OCI-LY1 (cell line): Measurements from ENCODE around the gene GNA14.

Source experiments
- H2AFZ ChIP-seq: fragments of 200-600 bp; sonication (generic), shearing (Covaris generic); 2 replicates; pipeline ENCODE4 v1.6.0; 2014; ENCODE audit warnings: antibody characterized with exemption, mild to moderate bottlenecking, low read length
- H3F3A ChIP-seq: fragments of 200-600 bp; sonication (generic), shearing (Covaris generic); 2 replicates; pipeline ENCODE4 v1.6.0; 2014; ENCODE audit warnings: mild to moderate bottlenecking, antibody characterized with exemption, low read length, moderate library complexity; ENCODE audit not compliant: insufficient read depth
- H3K27ac ChIP-seq: fragments of 200-600 bp; sonication (generic); 2 replicates; pipeline ENCODE4 v1.5.1; 2014; ENCODE audit warnings: low read length, mixed run types, mild to moderate bottlenecking, low read depth; ENCODE audit not compliant: poor library complexity, severe bottlenecking
- H3K27me3 ChIP-seq: fragments of 200-600 bp; sonication (generic); 2 replicates; pipeline ENCODE4 v1.6.0; 2014; ENCODE audit warnings: antibody characterized with exemption, mild to moderate bottlenecking, low read length, moderate library complexity; ENCODE audit not compliant: insufficient read depth
- H3K36me3 ChIP-seq: fragments of 200-600 bp; sonication (generic); 2 replicates; pipeline ENCODE4 v1.6.1; 2014; ENCODE audit warnings: mild to moderate bottlenecking, antibody characterized with exemption, low read length, moderate library complexity, mixed read lengths; ENCODE audit not compliant: insufficient read depth
- H3K4me1 ChIP-seq: fragments of 200-600 bp; sonication (generic); 2 replicates; pipeline ENCODE4 v1.5.1; 2014; ENCODE audit warnings: mild to moderate bottlenecking, low read length, moderate library complexity; ENCODE audit not compliant: insufficient read depth, severe bottlenecking
- H3K4me2 ChIP-seq: fragments of 200-600 bp; sonication (generic), shearing (Covaris generic); 2 replicates; pipeline ENCODE4 v1.6.1; 2014; ENCODE audit warnings: low read length
- H3K4me3 ChIP-seq: fragments of 200-600 bp; sonication (generic); 2 replicates; pipeline ENCODE4 v1.5.1; 2014; ENCODE audit warnings: low read length, low read depth, mild to moderate bottlenecking, mixed read lengths; ENCODE audit not compliant: poor library complexity, severe bottlenecking
- H3K79me2 ChIP-seq: fragments of 200-600 bp; shearing (Covaris generic); 2 replicates; pipeline ENCODE4 v1.6.1; 2016; ENCODE audit warnings: mixed run types, low read length, mixed read lengths; ENCODE audit not compliant: insufficient read depth
- H3K9ac ChIP-seq: fragments of 200-600 bp; sonication (generic), shearing (Covaris generic); 2 replicates; pipeline ENCODE4 v1.6.1; 2014; ENCODE audit warnings: mild to moderate bottlenecking, low read length, mixed read lengths
- H3K9me2 ChIP-seq: fragments of 200-600 bp; sonication (generic), shearing (Covaris generic); 2 replicates; pipeline ENCODE4 v1.6.1; 2014; ENCODE audit warnings: low read depth, mild to moderate bottlenecking, low read length, mixed read lengths
- H3K9me3 ChIP-seq: fragments of 200-600 bp; shearing (Covaris generic); 2 replicates; pipeline ENCODE4 v1.6.1; 2014; ENCODE audit warnings: low read length, mixed read lengths
- H4K20me1 ChIP-seq: fragments of 200-600 bp; sonication (generic), shearing (Covaris generic); 2 replicates; pipeline ENCODE4 v1.6.0; 2016; ENCODE audit warnings: mild to moderate bottlenecking, low read length; ENCODE audit not compliant: insufficient read depth
- EZH2 ChIP-seq: fragments of 200-600 bp; sonication (generic), shearing (Covaris generic); IDR thresholded peaks from 2 replicates; pipeline ENCODE4 v1.8.0; 2017; ENCODE audit warnings: borderline replicate concordance, mixed run types, mild to moderate bottlenecking, antibody characterized with exemption, low read length, moderate library complexity, mixed read lengths
- TF ChIP-seq, protein P1 (sequence below): fragments of 200-600 bp; sonication (generic), shearing (Covaris generic); IDR thresholded peaks from 2 replicates; pipeline ENCODE4 v1.5.1; 2017; ENCODE audit warnings: mild to moderate bottlenecking, antibody characterized with exemption, low read length, moderate library complexity, mixed read lengths

GNA14 gene

DNA sequence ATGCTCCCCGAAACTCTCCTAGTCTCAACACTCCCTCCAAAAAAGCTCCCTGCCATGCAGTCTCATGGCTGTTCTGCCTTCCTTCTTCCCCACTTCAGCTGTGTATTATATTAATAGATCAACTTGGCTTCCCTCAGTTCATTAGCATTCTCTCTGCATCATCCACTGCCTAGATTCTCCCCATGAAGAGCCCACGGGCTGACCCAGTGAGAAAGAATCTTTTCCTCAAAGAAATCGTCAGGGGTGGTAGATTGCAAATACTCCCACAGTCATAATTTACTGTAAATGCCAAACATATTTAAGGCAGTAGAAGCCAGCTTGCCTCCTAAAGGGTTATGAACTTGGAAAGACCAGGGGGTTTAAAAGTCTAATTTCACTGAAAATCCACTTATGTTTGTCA lies 33.5 kb downstream of the GNA14 start:
- H3K9me2 ChIP-seq, result no peaks in the 10 kb centered on the region
- no peaks in the 10 kb centered on the region for H3F3A ChIP-seq
- no peak overlapping the region for H3K9ac ChIP-seq
- H3K9me3 ChIP-seq, result no peaks in the 10 kb centered on the region
- H2AFZ ChIP-seq, result no peak overlapping the region
- H3K79me2 ChIP-seq, result no peaks in the 10 kb centered on the region
- H3K4me2 ChIP-seq, result no peak overlapping the region
- H3K36me3 ChIP-seq, result no peaks in the 10 kb centered on the region
- no peaks in the 10 kb centered on the region for H3K27me3 ChIP-seq
- no peaks in the 10 kb centered on the region for H4K20me1 ChIP-seq
- no peak overlapping the region for H3K27ac ChIP-seq
- TF ChIP-seq, protein P1, sequence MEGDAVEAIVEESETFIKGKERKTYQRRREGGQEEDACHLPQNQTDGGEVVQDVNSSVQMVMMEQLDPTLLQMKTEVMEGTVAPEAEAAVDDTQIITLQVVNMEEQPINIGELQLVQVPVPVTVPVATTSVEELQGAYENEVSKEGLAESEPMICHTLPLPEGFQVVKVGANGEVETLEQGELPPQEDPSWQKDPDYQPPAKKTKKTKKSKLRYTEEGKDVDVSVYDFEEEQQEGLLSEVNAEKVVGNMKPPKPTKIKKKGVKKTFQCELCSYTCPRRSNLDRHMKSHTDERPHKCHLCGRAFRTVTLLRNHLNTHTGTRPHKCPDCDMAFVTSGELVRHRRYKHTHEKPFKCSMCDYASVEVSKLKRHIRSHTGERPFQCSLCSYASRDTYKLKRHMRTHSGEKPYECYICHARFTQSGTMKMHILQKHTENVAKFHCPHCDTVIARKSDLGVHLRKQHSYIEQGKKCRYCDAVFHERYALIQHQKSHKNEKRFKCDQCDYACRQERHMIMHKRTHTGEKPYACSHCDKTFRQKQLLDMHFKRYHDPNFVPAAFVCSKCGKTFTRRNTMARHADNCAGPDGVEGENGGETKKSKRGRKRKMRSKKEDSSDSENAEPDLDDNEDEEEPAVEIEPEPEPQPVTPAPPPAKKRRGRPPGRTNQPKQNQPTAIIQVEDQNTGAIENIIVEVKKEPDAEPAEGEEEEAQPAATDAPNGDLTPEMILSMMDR, result no peak
- TF ChIP-seq EZH2, result no peak
- no peaks in the 10 kb centered on the region for H3K4me1 ChIP-seq
- H3K4me3 ChIP-seq, result no peak overlapping the region

DNA sequence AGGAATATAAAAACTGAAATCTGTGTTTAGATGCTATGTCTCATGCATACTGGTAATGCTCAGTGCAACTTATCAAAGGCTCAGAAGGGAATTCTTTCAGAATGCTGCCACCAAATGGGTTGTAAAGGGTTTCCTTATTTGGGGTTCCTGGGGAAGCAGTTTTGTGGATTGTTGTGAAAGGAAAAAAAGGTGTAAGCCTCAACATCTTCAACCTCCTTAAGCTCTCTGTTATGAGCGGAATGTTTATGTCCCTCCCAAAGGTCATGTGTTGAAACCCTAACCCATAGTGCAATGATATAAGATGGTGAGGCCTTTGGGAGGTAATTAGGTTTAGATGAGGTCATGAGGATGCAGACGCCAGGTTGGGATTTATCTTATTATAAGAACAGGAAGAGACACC lies 41.6 kb downstream of the GNA14 start:
- no peaks in the 10 kb centered on the region for H3K27me3 ChIP-seq
- H3K9me3 ChIP-seq, result no peaks in the 10 kb centered on the region
- no peak overlapping the region for H3K9ac ChIP-seq
- H3K27ac ChIP-seq, result no peak overlapping the region
- TF ChIP-seq, protein P1, result no peak
- no peak for TF ChIP-seq EZH2
- no peak overlapping the region for H2AFZ ChIP-seq
- H3K4me3 ChIP-seq, result no peak overlapping the region
- H3K4me2 ChIP-seq, result no peak overlapping the region
- no peaks in the 10 kb centered on the region for H3K9me2 ChIP-seq
- H3K4me1 ChIP-seq, result no peaks in the 10 kb centered on the region
- no peaks in the 10 kb centered on the region for H3K36me3 ChIP-seq
- no peaks in the 10 kb centered on the region for H3F3A ChIP-seq
- no peaks in the 10 kb centered on the region for H4K20me1 ChIP-seq
- H3K79me2 ChIP-seq, result no peaks in the 10 kb centered on the region

- H3K27ac ChIP-seq, result no peak overlapping the region
- no peak overlapping the region for H3K4me3 ChIP-seq
- no peaks in the 10 kb centered on the region for H3K4me1 ChIP-seq
- H3K27me3 ChIP-seq, result no peaks in the 10 kb centered on the region
- H3K79me2 ChIP-seq, result no peaks in the 10 kb centered on the region
- no peak overlapping the region for H3K4me2 ChIP-seq
- H3K36me3 ChIP-seq, result no peaks in the 10 kb centered on the region
- no peak overlapping the region for H2AFZ ChIP-seq
- no peak for TF ChIP-seq EZH2
- TF ChIP-seq, protein P1, result no peak
- H3K9me2 ChIP-seq, result no peaks in the 10 kb centered on the region
- no peaks in the 10 kb centered on the region for H3F3A ChIP-seq
- H4K20me1 ChIP-seq, result no peaks in the 10 kb centered on the region
- no peak overlapping the region for H3K9ac ChIP-seq
- no peaks in the 10 kb centered on the region for H3K9me3 ChIP-seq
Measured at GRCh38 chr9:77605449-77606220, 42.5 kb downstream of the GNA14 start.
